Keratinocyte (primary cell): ENCODE results near the gene INSR.

Experiments
- CTCF ChIP-seq, 3 experiments: IDR thresholded peaks in 1 of 3; conservative IDR thresholded peaks in 1 of 3; optimal IDR thresholded peaks in 1 of 3; 2 replicates in 2 of 3; 3 replicates in 1 of 3; pipeline versions ENCODE3 to v1.5.1; 2011; ENCODE audit warnings: low read length in 3 of 3, mild to moderate bottlenecking in 3 of 3, moderate library complexity in 2 of 3, control low read depth in 1 of 3, inconsistent platforms in 1 of 3; ENCODE audit not compliant: insufficient read depth in 2 of 3; ENCODE audit errors: extremely low read depth in 1 of 3
- EZH2 ChIP-seq: IDR thresholded peaks from one replicate; pipeline ENCODE4 v1.6.1; 2012; ENCODE audit warnings: inconsistent platforms, mild to moderate bottlenecking, low read length, moderate library complexity

GRCh38 chr19:7304200-7304599 is 10.0 kb upstream of the INSR start:
- no peak for TF ChIP-seq EZH2
- TF ChIP-seq CTCF (optimal IDR thresholded peaks at IDR 0.05 in 1 of 3, IDR thresholded peaks at IDR 0.05 in 1 of 3, conservative IDR thresholded peaks at IDR 0.05 in 1 of 3; ENCODE audit: extremely low read depth in 1 of 3, insufficient read depth in 2 of 3, low read length in 3 of 3): no peak
